Measurements from ENCODE around the gene SH2D7.

Gene SH2D7

GRCh38 chr15:78109156-78109555 is 16.8 kb downstream of the SH2D7 start:
- no peak for TF ChIP-seq POLR2AphosphoS5 (IDR thresholded peaks at IDR 0.05; ENCODE audit: low read depth)
- Histone ChIP-seq H3K4me3 (replicated peaks; ENCODE audit: insufficient read depth, low read length) (no peak overlapping the region), H3K27me3 (ENCODE audit: insufficient read depth, poor library complexity, severe bottlenecking) (no peaks in the 10 kb centered on the region), H3K27ac (replicated peaks) (no peak overlapping the region)
- DNase-seq (ENCODE audit: low read depth in 1 of 2, low spot score in 1 of 2) = no peak

- TF ChIP-seq GABPA (IDR thresholded peaks at IDR 0.05; ENCODE audit: low read depth) = no peak
- TF ChIP-seq POLR2AphosphoS5 (IDR thresholded peaks at IDR 0.05; ENCODE audit: low read depth) = no peak
- TF ChIP-seq SPI1 (IDR thresholded peaks at IDR 0.05; ENCODE audit: borderline replicate concordance, low read depth) = no peak
- TF ChIP-seq CTCF (IDR thresholded peaks at IDR 0.05; ENCODE audit: insufficient read depth, low read length) = no peak
- Histone ChIP-seq H3K27ac (replicated peaks) (no peak overlapping the region), H3K4me3 (replicated peaks; ENCODE audit: insufficient read depth, low read length) (no peak overlapping the region), H3K27me3 (ENCODE audit: insufficient read depth, poor library complexity, severe bottlenecking) (no peaks in the 10 kb centered on the region)
- DNase-seq (ENCODE audit: low read depth in 1 of 2, low spot score in 1 of 2) = no peak
Observed at GRCh38 chr15:78110096-78110495, 17.7 kb downstream of the SH2D7 start.

- no peak for DNase-seq (ENCODE audit: low read depth in 1 of 2, low spot score in 1 of 2)
- TF ChIP-seq SPI1 (IDR thresholded peaks at IDR 0.05; ENCODE audit: borderline replicate concordance, low read depth) (no peak), GABPA (IDR thresholded peaks at IDR 0.05; ENCODE audit: low read depth) (no peak)
- H3K27ac ChIP-seq (replicated peaks) = no peak overlapping the region
- no peak overlapping the region for H3K4me3 ChIP-seq (replicated peaks; ENCODE audit: insufficient read depth, low read length)
- H3K27me3 ChIP-seq (ENCODE audit: insufficient read depth, poor library complexity, severe bottlenecking) = no peaks in the 10 kb centered on the region
Observed at GRCh38 chr15:78110916-78111475, 18.6 kb downstream of the SH2D7 start.

- no peak for DNase-seq (ENCODE audit: low read depth in 1 of 2, low spot score in 1 of 2)
- Histone ChIP-seq H3K4me3 (replicated peaks; ENCODE audit: insufficient read depth, low read length) (no peak overlapping the region), H3K27ac (replicated peaks) (no peak overlapping the region), H3K27me3 (ENCODE audit: insufficient read depth, poor library complexity, severe bottlenecking) (no peaks in the 10 kb centered on the region)
- no peak for TF ChIP-seq CTCF (IDR thresholded peaks at IDR 0.05; ENCODE audit: insufficient read depth, low read length)
- no peak for TF ChIP-seq POLR2AphosphoS5 (IDR thresholded peaks at IDR 0.05; ENCODE audit: low read depth)
- TF ChIP-seq GABPA (IDR thresholded peaks at IDR 0.05; ENCODE audit: low read depth) = no peak
- no peak for TF ChIP-seq REST (IDR thresholded peaks at IDR 0.05; ENCODE audit: insufficient replicate concordance, low read depth)
- TF ChIP-seq SPI1 (IDR thresholded peaks at IDR 0.05; ENCODE audit: borderline replicate concordance, low read depth) = no peak
Observed at GRCh38 chr15:78111788-78112187, 19.4 kb downstream of the SH2D7 start.

- no peak for TF ChIP-seq SPI1 (IDR thresholded peaks at IDR 0.05; ENCODE audit: borderline replicate concordance, low read depth)
- no peak for TF ChIP-seq GABPA (IDR thresholded peaks at IDR 0.05; ENCODE audit: low read depth)
- no peak for TF ChIP-seq POLR2AphosphoS5 (IDR thresholded peaks at IDR 0.05; ENCODE audit: low read depth)
- no peak for TF ChIP-seq REST (IDR thresholded peaks at IDR 0.05; ENCODE audit: insufficient replicate concordance, low read depth)
- no peak for TF ChIP-seq CTCF (IDR thresholded peaks at IDR 0.05; ENCODE audit: insufficient read depth, low read length)
- Histone ChIP-seq H3K27ac (replicated peaks) (no peak overlapping the region), H3K27me3 (ENCODE audit: insufficient read depth, poor library complexity, severe bottlenecking) (no peaks in the 10 kb centered on the region), H3K4me3 (replicated peaks; ENCODE audit: insufficient read depth, low read length) (no peak overlapping the region)
- no peak for DNase-seq (ENCODE audit: low read depth in 1 of 2, low spot score in 1 of 2)
Observed at GRCh38 chr15:78112551-78112950, 20.2 kb downstream of the SH2D7 start.

Measured in HL-60 (cell line).